NCI-H226 (cell line): ENCODE data around the gene MBD2.

Source experiments
- DNase-seq: peaks from one replicate; pipeline ENCODE4 v3.0.0-alpha.2; 2015

The MBD2 gene

GRCh38 chr18:54193786-54194185 lies 30.7 kb downstream of the MBD2 start:
- no peak for DNase-seq

GRCh38 chr18:54192900-54193299 lies 31.6 kb downstream of the MBD2 start:
- no peak for DNase-seq

GRCh38 chr18:54192415-54192814 lies 32.1 kb downstream of the MBD2 start:
- DNase-seq = no peak

- DNase-seq = no peak
These were observed 33.1 kb downstream of the MBD2 start for GRCh38 chr18:54191352-54191751.

GRCh38 chr18:54187372-54187771 lies 37.1 kb downstream of the MBD2 start:
- no peak for DNase-seq

GRCh38 chr18:54184836-54185235 lies 39.6 kb downstream of the MBD2 start:
- DNase-seq = no peak

- DNase-seq = no peak
These were observed 41.1 kb downstream of the MBD2 start for GRCh38 chr18:54183390-54183789.

GRCh38 chr18:54181856-54182602 lies 42.4 kb downstream of the MBD2 start:
- DNase-seq = no peak

- DNase-seq = no peak
These were observed 50.4 kb downstream of the MBD2 start for GRCh38 chr18:54173980-54174630.

GRCh38 chr18:54173250-54173649 lies 51.2 kb downstream of the MBD2 start:
- DNase-seq = no peak

GRCh38 chr18:54169431-54170403 lies 54.8 kb downstream of the MBD2 start:
- no peak for DNase-seq

GRCh38 chr18:54165450-54165849 lies 59.0 kb downstream of the MBD2 start:
- DNase-seq = no peak

- DNase-seq = no peak
These were observed 61.0 kb downstream of the MBD2 start for GRCh38 chr18:54163453-54163852.

- DNase-seq = peak; percentile 25
These were observed 62.0 kb downstream of the MBD2 start for GRCh38 chr18:54162431-54162830.

GRCh38 chr18:54161267-54161666 lies 63.2 kb downstream of the MBD2 start:
- no peak for DNase-seq

GRCh38 chr18:54159906-54160305 lies 64.6 kb downstream of the MBD2 start:
- DNase-seq = no peak

- no peak for DNase-seq
These were observed 66.7 kb downstream of the MBD2 start for GRCh38 chr18:54157646-54158385.

- DNase-seq = no peak
These were observed 69.1 kb downstream of the MBD2 start for GRCh38 chr18:54155412-54155811.

GRCh38 chr18:54154231-54154630 lies 70.2 kb downstream of the MBD2 start:
- DNase-seq = no peak

GRCh38 chr18:54151376-54151775 lies 73.1 kb downstream of the MBD2 start:
- no peak for DNase-seq

GRCh38 chr18:54150226-54150625 lies 74.2 kb downstream of the MBD2 start:
- DNase-seq = no peak

GRCh38 chr18:54149078-54149697 lies 75.3 kb downstream of the MBD2 start:
- peak; percentile 69 for DNase-seq
